Measurements from ENCODE around the gene AP3S2.

Gene AP3S2

DNA sequence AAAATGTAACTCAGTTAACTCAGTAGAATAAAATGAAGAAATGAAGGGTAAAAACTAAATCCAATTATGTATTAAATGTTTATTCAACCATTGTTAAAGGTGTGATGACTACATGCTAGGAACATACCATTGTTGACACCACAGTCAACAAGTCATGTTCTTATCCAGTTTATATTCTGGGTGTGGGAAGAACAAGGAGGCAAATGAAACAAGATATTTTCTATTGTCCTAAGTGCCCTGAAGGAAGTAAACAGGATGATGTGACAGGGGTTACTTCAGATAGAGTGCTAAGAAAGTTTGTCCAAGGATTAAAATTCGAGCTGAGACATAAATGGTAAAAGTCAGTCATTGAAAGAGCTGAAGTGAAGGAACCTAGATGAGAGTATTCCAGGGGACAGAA is 13.1 kb downstream of the AP3S2 start:
- DNase-seq (ENCODE audit: low read depth): no peak
- H3K4me3 ChIP-seq (ENCODE audit: low read depth, low read length): no peak overlapping the region
- TF ChIP-seq, protein P1, sequence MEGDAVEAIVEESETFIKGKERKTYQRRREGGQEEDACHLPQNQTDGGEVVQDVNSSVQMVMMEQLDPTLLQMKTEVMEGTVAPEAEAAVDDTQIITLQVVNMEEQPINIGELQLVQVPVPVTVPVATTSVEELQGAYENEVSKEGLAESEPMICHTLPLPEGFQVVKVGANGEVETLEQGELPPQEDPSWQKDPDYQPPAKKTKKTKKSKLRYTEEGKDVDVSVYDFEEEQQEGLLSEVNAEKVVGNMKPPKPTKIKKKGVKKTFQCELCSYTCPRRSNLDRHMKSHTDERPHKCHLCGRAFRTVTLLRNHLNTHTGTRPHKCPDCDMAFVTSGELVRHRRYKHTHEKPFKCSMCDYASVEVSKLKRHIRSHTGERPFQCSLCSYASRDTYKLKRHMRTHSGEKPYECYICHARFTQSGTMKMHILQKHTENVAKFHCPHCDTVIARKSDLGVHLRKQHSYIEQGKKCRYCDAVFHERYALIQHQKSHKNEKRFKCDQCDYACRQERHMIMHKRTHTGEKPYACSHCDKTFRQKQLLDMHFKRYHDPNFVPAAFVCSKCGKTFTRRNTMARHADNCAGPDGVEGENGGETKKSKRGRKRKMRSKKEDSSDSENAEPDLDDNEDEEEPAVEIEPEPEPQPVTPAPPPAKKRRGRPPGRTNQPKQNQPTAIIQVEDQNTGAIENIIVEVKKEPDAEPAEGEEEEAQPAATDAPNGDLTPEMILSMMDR (IDR thresholded peaks at IDR 0.05; ENCODE audit: low read depth, low read length, missing control alignments): no peak
- in situ Hi-C loops (cut with HindIII; ENCODE audit: low sequenced_read_pairs): no loop called here

DNA sequence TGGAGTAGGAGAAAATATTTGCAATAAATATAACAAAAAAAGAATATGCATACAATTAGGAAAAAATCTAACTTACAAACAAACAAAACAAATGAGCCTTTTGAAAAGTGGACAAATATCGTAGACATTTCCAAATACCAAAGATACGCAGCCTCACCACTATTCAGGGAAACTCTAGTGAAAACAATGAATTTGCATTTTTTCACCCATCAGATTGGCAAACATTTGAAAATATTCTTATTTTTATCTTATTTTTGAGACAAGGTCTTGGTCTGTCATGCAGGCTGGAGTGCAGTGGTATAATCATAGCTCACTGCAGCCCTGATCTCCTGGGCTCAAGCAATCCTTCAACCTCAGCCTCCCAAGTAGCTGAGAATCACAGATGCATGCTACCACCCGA is 15.5 kb downstream of the AP3S2 start:
- no peak for DNase-seq (ENCODE audit: low read depth)
- TF ChIP-seq, protein P1 (IDR thresholded peaks at IDR 0.05; ENCODE audit: low read depth, low read length, missing control alignments): no peak
- H3K4me3 ChIP-seq (ENCODE audit: low read depth, low read length): no peak overlapping the region
- in situ Hi-C loops (cut with HindIII; ENCODE audit: low sequenced_read_pairs): loop anchor here (10.0 kb wide), 1 partner anchor 104 kb away; the partner anchor contains the start of gene MESP2

DNA sequence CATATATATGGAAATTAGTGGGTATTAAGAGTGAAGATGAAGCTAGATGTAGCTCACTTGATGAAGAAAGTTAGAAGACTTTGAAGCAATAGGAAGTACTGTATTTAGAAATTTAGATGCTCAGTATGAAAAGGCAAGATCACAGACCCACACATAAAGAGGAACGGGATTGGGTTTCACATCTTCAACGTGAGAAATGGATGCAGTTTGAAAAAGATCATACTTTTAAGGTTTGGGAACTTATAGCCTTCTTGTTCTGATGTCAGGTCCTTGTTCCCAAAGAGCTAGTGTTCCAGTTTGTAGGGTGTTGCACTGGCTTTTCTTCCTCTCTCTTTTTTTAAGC is 16.7 kb downstream of the AP3S2 start:
- no peak overlapping the region for H3K4me3 ChIP-seq (ENCODE audit: low read depth, low read length)
- in situ Hi-C loops (cut with HindIII; ENCODE audit: low sequenced_read_pairs): loop anchor here (10.0 kb wide), 1 partner anchor 102 kb away; the partner anchor contains the start of gene MESP2
- no peak for DNase-seq (ENCODE audit: low read depth)
- TF ChIP-seq, protein P1 (IDR thresholded peaks at IDR 0.05; ENCODE audit: low read depth, low read length, missing control alignments): no peak

DNA sequence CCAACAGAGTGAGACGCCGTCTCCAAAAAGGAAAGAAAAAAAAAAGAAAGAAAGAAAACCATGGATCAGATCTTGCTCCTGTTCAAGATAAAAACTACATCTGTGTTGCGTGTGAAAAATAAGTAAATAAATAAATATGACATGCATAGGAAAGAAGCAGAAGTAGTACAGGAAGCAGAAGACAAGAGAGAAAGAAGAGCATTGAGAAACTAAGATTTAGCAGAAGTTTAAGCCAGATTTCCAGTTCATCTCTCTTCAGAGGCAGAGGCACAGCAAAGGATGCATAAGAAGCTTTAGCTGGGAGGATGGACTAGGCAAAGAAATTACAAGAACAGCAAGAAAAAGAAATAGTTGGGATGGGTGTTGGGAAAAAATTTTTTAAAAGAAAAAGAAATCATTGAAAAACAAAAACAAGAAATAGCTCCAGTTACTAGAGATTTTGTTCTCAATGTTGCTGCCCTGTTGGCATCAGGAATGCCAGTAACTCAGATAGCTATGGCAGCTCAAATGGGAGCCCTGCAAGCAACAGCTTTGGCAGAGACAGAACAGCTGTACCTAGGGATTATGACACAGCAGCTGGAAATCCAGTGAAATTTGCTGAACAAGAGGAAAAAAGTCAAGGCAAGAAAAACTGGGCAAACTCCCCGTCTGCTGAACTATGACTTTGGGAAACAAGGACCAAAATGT is 17.3 kb downstream of the AP3S2 start:
- no peak for DNase-seq (ENCODE audit: low read depth)
- in situ Hi-C loops (cut with HindIII; ENCODE audit: low sequenced_read_pairs): loop anchor here (10.0 kb wide), 1 partner anchor 102 kb away; the partner anchor contains the start of gene MESP2
- H3K4me3 ChIP-seq (ENCODE audit: low read depth, low read length): no peak overlapping the region
- TF ChIP-seq, protein P1 (IDR thresholded peaks at IDR 0.05; ENCODE audit: low read depth, low read length, missing control alignments): no peak

DNA sequence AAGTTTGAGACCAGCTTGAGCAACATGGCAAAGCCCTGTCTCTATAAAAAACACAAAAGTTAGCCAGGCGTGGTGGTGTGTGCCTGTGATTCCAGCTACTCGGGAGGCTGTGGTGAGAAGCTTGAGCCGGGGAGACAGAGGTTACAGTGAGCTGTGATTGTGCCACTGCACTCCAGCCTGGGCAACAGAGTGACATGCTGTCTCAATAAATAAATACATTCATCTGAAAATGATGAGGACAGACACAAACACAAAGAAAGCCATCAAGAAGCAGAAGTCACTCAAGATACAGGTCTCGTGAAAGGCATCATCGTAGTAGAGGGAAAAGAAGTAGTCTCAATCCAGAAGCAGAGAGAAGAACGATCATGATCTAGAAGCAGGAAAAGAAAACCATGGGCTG is 18.1 kb downstream of the AP3S2 start:
- no peak for DNase-seq (ENCODE audit: low read depth)
- TF ChIP-seq, protein P1 (IDR thresholded peaks at IDR 0.05; ENCODE audit: low read depth, low read length, missing control alignments): no peak
- in situ Hi-C loops (cut with HindIII; ENCODE audit: low sequenced_read_pairs): loop anchor here (10.0 kb wide), 1 partner anchor 101 kb away; the partner anchor contains the start of gene MESP2
- H3K4me3 ChIP-seq (ENCODE audit: low read depth, low read length): no peak overlapping the region

DNA sequence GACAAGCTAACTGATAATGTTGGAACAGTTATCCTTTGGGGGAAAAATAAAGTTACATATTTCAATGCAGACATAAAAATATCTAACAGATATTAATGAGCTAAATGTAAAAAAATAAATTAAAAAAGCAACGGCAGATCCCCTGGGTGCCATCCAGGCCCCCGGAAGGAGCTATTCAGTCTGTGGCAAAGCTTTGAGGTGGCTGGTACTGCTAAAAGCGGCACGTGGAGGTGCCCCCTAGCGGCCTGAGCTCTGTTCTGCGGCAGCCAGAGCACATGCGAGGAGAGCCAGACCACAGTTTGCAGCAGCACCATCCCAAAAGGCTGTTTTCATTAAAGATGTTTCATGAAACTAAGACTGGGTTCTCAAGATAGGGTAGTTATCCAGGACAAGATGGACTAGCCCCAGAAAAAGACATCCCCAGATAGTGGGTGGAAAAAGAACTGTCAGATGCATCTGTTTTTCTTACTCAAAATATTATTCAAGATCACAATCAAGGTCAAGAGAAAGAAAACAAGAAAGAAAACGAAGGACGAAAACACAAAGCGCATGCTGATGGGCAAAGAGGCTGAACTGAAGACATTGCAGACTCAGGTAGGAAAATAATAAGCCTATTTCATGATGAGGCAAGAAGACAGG is 18.7 kb downstream of the AP3S2 start:
- peak; percentile 40 for DNase-seq (ENCODE audit: low read depth)

More for the DNA sequence above, 18.7 kb downstream of the AP3S2 start:
- no peak overlapping the region for H3K4me3 ChIP-seq (ENCODE audit: low read depth, low read length)
- in situ Hi-C loops (cut with HindIII; ENCODE audit: low sequenced_read_pairs): loop anchor here (10.0 kb wide), 1 partner anchor 100 kb away; the partner anchor contains the start of gene MESP2
- TF ChIP-seq, protein P1 (IDR thresholded peaks at IDR 0.05; ENCODE audit: low read depth, low read length, missing control alignments): peak; percentile 97

All from astrocyte of the cerebellum (primary cell).